SW 1271 (cell line): ENCODE measurements around the gene RIT1.
"Not testable (repeated sequence)": the region's sequence is repeated elsewhere in the genome, so short reads cannot be mapped to it uniquely, and the experiment has no call there.

ENCODE experiments used
- DNase-seq, 2 experiments: peaks; one replicate each; lab custom pipeline; 2025; lab: John Stamatoyannopoulos, UW

The RIT1 gene

DNA sequence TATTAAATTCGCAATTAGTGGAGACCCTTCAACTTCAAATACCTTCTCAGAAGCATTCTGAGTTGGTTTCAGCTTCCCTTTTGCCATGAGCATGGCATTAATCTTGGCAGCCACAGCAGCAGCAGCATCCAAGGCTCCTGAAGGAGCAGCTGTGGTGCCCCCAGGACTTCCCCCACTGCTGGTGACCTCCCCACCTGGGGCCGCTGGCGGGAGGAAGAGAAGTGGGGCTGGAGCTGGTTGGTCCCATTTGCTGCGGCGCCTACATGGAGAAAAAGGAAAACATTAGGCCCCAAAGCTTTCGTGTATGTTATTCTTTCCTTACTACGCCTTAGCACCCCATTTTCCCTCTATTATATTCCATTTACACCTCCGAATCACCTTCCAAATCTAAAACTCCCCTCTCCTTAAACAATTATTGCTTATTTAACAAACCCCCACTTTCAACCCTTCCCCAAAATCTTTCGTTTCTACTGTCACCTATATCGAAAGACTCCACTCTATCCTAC lies 22.5 kb upstream of the RIT1 start:
- no peak for DNase-seq

DNA sequence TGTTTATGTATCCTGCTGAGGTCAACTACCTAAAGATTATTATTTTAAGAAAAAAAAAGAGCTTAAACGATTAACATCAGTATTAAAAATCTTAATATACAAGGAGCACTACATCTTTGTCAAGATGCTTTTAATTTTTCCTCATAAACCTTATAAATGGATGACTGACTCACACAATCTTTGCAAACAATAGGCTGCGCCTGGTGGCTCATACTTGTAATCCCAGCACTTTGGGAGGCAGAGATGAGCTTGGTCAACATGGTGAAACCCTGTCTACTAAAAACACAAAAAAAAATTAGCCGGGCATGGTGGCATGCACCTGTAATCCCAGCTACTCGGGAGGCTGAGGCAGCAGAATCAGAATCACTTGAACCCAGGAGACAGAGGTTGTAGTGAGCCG lies 21.3 kb upstream of the RIT1 start:
- no peak for DNase-seq

DNA sequence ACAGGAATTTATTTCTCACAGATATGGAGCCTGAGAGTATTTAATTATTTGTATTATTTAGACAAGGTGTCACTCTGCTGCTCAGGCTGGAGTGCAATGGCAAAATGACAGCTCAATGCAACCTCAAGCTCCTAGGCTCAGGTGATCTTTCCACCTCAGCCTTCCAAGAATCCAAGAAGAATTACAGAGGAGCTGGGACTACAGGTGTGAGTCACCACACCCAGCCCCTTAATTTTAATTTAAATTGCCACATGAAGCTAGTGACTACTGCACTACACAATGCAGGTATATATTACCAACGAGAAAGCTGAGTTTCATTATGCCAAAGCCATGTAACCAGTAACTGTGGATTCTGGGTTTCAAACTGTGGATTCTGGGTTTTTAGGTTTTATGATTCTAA lies 20.9 kb upstream of the RIT1 start:
- DNase-seq = no peak

DNA sequence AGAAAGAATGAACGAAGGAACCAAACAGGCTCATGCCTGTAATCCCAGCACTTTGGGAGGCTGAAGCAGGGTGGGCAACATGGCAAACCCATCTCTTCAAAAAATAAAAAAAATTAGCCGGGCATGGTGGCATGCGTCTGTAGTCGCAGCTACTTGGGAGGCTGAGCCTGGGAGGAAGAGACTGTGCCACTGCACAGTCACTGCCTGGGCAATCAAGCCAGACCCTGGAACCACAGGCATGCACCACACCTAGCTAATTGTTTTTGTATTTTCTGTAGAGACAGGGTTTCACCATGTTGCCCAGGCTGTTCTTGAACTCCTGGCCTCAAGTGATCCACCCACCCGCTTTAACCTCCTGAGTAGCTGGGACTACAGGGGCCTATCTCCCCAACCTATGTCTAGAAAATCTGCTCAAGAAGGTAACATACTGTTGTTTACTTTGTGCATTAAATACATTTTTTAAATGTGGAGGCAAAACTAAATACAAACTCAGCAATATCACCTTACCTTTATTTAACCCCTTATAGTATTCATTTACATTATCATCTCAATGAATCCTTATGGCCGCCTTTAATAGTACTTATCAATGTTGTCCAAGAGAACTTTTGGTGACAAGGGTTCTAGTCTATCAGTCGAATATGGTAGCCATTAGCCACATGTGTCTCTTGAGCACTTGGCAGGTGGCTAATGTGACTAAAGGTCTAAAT lies 20.3 kb upstream of the RIT1 start:
- DNase-seq = no peak

- not testable (repeated sequence) for DNase-seq
Measured at GRCh38 chr1:155930725-155931124, 19.6 kb upstream of the RIT1 start.

DNA sequence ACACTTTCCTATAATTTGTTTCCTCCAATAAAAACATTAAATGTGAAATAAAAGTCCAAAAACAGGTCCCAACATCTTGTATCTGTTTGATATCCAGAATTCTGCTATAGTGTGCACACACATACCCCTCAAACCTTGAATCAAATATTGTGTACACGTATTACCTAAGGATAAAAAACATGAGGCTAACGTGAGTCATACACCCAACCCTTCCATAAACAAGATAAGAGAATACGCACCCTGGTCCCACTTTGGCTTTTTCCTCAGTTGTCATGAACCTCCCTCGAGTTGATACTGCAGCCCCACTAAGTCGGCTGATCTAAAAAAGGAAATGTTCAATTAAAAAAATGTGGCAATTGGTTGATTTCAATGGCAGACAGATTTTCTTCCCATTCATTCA lies 17.9 kb upstream of the RIT1 start:
- no peak for DNase-seq

- no peak for DNase-seq
Measured at GRCh38 chr1:155925506-155925905, 14.4 kb upstream of the RIT1 start.

GRCh38 chr1:155920717-155921116 lies 9.6 kb upstream of the RIT1 start:
- no peak for DNase-seq

DNA sequence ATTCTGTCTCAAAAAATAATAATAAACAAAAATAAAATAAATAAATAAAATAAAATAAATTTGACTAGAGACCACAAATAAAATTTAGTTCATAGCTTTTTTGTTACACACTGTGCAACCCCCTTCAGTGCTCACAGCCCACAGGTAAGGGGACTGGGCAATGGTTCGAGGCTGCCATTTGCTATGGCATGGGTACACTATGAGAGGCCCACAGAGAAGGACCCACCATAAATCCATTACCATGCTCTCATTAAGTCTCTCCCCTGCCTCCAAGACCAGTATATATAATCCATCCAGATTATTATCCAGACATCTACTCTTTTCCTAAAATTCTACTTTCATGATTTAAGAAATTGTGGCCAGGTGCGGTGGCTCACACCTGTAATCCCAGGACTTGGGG lies 8.7 kb upstream of the RIT1 start:
- no peak for DNase-seq

GRCh38 chr1:155918660-155919059 lies 7.5 kb upstream of the RIT1 start:
- DNase-seq = no peak

GRCh38 chr1:155913969-155914757 lies 3.0 kb upstream of the RIT1 start:
- no peak for DNase-seq

DNA sequence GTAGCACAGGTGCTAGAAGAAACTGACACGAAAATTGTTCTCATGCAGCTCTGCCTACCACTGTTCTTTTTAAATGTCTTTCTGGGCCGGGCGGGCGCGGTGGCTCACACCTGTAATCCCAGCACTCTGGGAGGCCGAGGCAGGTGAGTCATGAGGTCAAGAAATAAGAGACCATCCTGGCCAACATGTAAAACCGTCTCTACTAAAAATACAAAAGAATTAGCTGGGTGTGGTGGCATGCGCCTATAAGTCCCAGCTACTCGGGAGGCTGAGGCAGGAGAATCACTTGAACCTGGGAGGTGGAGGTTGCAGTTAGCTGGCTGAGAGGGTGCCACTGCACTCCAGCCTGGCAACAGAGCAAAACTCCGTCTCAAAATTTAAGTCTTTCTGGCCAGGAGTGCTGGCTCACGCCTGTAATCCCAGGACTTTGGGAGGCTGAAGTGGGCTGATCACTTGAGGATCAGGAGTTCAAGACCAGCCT lies 947 bp upstream of the RIT1 start:
- no peak for DNase-seq

DNA sequence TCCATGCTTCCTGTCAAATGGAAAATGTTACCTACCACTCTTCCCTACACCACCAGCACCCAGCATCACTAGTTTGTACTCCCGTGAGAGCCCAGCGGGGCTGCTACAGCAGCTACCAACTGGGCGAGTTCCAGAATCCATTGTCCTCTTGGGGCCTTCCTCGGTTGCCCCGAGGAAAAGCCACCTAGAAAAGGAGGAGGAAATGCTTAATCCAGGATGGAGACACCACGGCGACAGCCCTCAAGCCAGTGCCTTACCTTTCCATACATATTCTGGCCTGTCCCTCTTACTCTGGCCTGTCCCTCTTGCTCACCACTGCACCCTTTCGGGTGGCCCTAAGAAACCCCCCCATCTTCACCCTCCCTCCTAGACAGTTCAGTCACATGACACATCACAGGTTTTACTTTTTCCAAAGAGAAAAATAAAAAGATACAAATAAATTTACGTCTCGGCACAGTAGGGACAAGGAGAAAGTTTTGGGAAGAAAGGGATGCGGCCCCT lies 478 bp downstream of the RIT1 start:
- peak in 1 of 2 experiments; percentile 52 for DNase-seq

- DNase-seq = no peak
Measured at GRCh38 chr1:155909894-155910293, 1.3 kb downstream of the RIT1 start.

DNA sequence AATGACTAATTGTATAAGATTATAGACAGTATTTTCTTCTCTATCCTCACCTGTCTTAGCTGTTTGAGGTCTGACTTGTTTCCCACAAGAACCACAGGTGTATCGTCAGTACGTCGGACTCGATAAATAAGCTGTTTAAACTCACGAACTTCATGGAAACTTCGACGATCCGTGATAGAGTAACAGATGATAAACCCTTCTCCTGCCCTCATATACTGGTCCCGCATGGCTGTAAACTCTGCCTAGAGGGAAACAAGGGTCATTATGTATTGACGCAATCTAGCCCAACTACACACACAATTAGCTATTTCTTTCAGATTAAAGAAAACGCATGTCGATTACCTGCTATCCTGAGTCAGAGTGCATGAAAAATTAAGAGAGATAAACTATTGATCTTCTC lies 6.9 kb downstream of the RIT1 start:
- DNase-seq = no peak

DNA sequence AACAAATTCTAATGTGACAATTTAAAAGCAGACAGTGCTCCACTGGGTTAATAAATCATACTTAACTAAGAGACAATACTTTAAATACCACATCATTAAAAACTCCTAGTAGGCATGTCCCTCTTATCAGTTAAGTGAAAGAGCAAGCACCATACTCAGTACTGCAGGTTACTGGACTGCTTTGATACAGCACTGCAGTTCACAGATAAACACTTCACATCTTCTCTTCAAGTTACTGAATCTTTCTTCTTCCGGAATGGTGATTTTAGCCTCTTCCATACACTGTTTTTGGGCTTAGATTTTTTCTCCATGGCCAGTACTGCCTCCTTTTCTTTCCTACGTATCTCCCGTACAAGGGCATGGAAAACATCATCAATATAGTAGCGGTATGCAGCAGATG lies 11.0 kb downstream of the RIT1 start:
- no peak for DNase-seq

DNA sequence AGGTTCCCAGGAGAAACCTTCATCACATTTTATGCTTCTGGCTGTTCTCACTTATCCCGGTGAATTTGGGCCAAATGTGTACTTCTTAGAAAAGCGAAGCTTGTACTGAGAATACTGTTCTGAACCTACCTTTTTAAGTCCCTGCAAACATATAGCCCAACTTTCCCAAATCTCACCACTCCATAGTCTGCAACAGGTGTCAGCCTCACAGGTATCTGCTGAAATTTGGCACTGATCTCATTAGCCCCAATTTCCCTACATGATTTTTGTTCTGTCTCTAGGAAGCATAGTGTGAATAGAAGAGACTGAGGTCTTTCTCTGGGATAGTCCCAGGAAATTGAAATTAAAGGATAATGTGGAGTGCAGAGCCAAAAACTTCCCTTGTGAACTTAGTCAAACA lies 11.5 kb downstream of the RIT1 start:
- no peak for DNase-seq

DNA sequence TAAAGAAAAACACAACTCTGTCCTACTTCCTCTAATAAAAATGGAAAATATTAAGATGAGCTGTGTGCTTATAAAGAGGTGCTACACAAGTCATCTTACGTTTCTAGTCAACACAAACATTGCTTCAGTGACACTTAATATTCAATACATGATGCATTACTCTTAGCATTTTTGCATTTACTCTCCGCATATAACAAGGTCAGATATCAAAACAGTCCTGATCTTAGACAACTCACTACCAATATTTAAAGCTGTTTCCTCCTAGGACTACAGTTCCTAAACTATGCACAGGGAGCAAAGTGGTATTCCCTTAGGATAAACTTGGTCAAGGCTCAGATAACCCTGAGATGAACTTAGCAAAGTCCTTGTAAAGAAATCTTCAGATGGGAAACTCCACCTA lies 12.3 kb downstream of the RIT1 start:
- DNase-seq = no peak

DNA sequence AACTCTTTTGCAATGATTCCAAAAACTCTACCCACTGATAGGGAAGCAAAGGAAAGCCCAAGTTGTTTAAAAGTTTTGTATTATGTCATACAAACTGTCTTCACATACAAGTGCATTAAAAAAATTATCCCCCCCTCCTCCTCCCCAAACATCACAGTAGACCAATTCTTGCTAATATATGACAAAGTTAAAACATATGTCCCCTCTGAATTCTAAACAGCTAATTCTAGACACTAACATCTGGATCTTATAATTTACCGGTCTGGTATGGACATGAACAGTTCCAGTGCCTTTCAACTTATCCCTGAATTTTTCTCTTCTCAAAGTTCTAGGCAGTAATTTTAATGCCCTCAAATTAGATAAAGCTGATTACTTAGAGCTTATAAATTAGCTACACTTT lies 13.4 kb downstream of the RIT1 start:
- no peak for DNase-seq

- DNase-seq = not testable (repeated sequence)
Measured at GRCh38 chr1:155896476-155896875, 14.7 kb downstream of the RIT1 start.

DNA sequence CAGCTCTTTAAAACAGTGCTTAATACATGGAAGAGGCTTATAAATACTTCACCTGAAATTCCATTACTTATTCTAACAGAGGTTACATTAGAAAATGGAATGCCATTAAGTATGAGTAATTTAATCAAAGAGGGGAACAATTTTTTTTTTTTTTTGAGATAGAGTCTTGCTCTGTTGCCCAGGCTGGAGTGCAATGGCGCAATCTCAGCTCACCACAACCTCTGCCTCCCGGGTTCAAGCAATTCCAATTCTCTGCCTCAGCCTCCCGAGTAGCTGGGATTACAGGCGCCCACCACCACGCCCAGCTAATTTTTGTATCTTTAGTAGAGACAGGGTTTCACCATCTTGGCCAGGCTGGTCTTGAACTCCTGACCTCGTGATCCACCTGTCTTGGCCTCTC lies 15.5 kb downstream of the RIT1 start:
- DNase-seq = not testable (repeated sequence)

GRCh38 chr1:155893389-155894142 lies 17.6 kb downstream of the RIT1 start:
- DNase-seq = peak; percentile 51 to 56
